NCI-H146 treated with DMSO at 0.1 percent for 48 hours (cell line): ENCODE measurements around the gene CCDC148.

Experiments used
- DNase-seq: peaks from one replicate; lab custom pipeline; 2025; ENCODE audit not compliant: unreplicated experiment; lab: John Stamatoyannopoulos, UW

CCDC148 gene

DNA sequence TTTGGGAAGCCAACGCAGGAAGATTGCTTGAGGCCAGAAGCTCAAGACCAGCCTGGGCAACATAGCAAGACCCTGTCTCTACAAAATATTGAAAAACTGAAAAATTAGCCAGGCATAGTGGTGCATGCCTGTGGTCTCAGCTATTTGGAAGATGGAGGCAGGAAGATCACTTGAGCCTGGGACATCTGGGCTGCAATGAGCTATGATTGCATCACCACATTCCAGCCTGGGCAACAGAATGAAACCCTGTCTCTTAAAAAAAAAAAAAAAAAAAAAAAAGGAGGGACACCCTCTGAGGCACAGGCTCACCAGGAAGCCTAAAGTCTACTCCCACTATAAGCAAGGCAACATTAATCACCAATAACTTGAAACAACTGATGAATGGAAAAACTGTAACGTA, 151.1 kb downstream of the CCDC148 start:
- no peak for DNase-seq

DNA sequence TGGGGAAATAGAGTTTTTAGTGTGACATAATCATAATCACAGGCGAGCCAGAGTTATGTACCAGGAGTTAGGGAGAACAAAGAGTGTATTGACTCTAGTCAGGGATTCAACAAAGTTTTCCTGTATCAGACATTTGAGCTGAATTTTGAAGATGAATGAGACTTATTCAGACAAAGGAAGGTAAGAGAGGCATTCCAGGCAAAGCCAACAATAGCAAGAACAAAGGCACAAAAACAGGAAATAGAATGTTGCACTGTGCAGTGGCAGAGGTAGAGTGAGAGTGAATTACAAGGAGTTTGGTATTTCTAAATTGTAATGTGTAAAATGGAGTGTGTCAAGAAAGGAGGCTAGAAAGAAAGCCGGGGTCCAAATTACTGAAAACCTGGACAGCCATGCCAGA, 156.2 kb downstream of the CCDC148 start:
- DNase-seq: no peak

DNA sequence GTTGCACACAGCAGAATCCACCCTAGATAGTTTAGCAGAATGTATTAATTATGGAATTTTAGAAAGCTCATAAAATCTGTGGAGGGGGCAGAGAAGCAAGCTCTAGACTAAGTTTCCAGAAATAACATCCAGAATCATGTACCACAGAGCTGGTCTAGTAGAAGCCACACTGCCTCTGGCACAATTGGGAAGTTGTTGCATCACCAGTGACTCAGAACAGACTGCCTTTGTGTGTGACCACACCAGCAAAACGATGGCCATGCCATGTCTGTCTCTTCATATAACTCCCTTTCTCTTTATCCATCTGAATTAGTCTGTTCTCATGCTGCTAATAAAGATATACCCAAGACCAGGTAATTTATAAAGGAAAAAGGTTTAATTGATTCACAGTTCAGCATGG, 158.9 kb downstream of the CCDC148 start:
- DNase-seq: no peak

DNA sequence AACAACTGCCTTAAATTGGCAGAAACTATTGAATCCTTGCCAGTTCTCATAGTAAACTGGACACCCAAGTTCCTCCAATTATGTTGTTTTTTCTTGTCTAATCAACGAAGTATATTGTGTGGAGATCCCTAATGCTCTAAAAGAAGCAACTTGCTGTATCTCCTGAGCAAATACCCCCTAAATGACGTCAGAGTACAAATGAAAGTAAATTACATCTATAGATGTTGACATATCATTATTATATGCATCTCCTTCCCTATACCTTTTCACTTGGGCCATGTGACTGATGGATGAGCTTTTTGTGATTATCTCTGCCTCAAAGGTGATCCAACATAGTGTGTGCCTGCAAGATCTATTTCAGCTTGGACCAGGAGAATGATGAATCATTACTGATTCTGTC, 159.4 kb downstream of the CCDC148 start:
- DNase-seq: no peak

- DNase-seq: no peak
Observed at GRCh38 chr2:158293722-158294121, 162.8 kb downstream of the CCDC148 start.

DNA sequence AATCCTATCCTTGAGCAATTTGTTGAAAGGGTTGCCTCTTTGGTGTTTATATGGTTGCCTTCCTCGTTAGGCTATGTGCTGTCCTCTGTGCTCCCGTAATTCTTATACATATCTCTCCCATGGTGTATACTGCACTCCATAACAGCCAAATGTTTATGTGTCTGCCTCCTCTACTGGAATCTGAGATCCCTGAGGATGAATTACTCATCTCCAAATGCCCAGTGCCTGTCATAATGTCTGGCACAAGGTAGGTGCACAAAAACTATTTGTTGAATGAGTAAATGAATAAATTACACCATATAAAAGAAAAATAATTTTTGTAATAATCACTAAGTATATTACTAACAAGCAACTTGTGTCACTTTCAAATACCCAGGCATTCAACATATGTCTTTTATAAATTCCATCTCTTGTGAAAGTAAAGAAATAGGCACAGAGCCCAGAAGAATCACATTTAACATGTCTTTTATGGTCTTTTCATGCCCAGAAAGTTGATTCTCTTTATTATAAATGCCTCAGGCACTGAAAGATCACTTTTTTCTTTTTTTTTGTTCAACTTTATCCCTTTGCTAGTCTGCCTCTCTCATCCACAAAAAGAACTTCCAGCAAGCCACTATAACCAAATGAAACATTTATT, 164.9 kb downstream of the CCDC148 start:
- DNase-seq: no peak

DNA sequence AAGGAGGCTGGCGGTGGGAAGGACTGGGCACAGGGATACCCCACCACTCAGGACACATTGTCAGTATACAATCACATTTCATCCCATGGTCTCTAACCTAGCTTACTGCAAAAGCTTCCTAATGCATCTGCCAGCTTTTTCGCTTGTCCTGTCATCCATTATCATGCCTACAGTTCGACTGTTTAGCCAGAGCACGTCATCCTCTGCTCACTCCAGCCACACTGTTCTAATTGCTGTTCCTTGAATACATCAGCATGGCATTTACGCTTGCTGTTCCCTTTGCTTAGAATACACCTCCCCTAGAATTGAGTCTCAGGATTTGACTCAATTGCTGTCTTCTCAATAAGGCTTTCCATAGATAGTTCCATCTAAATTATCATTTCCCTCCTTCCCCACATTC, 166.3 kb downstream of the CCDC148 start:
- DNase-seq: no peak

DNA sequence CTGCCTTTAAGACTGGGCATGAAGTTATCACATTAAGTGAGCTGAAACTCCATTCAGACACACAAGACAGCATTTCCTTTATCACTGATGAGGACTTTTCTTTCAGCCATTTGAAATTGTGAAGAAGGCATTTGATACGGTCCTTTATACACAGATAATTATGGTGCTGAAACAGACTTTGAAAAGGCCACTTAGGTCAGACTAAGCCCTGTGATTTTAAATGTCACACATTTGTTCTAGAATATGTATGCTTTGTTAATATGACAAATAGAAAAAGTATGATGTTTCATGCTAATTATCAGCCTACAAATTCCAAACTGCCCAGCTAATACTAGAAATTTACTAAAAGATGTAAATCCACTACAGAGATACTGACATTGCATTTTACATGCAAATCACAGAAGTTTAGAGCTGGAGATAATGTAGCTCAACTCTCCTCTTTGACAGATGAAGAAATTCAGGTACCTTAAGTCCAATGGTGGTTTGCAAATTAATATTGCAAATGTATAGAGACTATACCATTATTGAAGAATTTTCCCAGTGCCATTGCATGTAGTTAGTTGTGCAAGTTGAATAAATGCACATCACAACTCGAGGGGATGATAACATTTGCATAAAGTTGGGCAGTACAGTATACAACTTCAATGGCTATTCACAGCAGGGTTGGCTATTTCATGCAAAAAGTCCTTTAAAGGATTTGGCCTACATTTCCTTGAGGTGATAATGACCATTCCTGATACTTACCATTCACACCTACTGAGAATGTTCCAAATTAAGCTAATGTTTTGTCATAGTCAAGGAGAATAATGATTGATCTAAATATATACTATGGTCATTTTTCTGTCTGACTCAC, 179.7 kb downstream of the CCDC148 start:
- no peak for DNase-seq

GRCh38 chr2:158273791-158274190, 182.8 kb downstream of the CCDC148 start:
- no peak for DNase-seq

GRCh38 chr2:158270536-158270935, 186.0 kb downstream of the CCDC148 start:
- no peak for DNase-seq

DNA sequence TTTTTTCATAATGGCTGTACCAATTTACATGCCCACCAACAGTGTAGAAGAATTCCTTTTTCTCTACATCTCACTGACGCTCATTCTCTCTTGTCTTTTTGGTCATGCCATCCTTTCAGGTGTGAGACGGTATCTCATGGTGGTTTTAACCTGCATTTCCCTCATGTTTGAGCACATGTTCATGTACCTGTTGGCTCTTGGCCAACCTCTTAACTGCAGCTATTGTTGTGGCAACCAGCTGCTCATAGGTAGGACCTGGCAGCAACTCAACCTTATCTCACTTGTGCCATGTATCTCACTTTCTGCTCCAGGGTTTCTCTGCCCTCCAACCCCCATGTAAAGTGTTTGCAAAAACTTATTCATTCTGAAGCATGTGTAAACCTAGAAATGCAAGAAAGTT, 187.4 kb downstream of the CCDC148 start:
- DNase-seq: peak; percentile 18

DNA sequence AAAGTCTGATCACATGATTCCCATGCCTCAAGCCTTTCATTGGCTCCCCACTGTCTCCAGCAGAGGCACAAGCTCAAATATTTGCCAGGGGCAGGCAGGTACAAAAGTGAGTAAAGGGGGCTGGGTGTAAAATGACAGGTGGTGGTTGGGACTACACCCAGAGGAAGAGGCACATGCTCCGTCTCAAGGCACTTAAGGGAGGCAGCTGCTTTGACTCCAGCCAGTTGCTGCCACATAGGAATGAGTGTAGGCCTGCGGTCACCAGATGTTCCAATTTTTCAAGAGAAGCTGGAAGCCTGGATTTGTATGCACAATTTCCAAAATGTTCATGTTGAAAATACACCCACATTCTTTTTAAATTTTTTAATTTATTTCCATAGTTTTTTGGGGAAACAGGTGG, 190.4 kb downstream of the CCDC148 start:
- peak; percentile 20 for DNase-seq

DNA sequence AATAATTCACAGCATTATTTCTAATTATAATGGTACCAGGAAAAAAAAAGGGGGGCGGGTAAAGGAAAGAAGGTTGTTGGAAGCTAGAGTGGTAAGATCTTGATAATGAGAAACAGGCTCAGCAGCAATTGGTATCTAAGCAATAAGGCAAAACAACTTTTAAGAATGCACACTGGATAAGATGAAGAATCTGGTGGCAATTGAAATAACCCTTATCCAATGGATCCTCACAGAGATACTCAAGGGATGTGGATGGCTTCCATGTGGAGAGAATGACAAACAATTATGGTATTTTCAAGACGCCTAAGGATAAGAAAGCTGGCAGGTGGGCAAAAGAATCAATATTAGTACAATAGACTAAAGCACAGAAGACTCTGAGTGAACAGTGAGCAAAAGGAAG, 201.3 kb downstream of the CCDC148 start:
- peak; percentile 65 for DNase-seq

- DNase-seq: no peak
Observed at GRCh38 chr2:158253170-158253569, 203.4 kb downstream of the CCDC148 start.

GRCh38 chr2:158251356-158251755, 205.2 kb downstream of the CCDC148 start:
- DNase-seq: no peak

GRCh38 chr2:158243392-158243791, 213.2 kb downstream of the CCDC148 start:
- DNase-seq: no peak

DNA sequence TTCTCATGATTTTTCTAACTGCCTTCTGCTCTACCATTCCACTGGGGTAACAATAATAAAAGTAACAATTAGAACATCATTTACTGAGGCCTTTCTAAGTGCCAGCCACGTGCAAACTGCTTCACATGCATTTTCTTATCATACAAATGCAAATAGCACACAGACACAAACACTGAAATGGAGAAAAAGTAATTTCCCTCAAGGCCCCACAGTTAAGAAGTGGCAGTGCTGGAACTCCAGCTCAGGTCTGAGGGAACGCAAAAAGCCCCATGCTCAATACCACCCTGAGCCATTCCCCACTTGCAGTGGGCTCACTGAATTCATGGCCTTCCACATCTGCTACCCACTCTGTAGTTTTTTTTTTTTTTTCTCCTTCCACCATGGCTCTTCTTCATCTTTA, 214.3 kb downstream of the CCDC148 start:
- no peak for DNase-seq

- no peak for DNase-seq
Observed at GRCh38 chr2:158240975-158241374, 215.6 kb downstream of the CCDC148 start.

DNA sequence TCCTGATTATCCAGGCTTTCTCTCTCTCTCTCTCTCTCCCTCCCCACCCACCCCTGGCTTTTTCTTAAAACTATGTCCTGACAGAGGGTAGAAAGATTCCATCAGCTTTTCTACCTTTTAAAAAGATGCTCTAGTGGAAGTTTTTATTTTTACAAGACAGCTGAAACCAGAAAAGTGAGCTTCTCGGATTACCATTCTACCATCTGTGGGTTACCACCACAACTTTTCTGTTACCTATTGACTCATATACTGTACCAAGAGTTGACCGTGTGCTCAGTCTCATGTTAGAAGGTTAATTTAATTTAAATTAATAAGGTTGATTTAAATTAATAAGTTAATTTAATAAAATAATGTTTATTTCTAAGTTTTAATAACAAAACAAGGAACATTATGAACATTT, 217.3 kb downstream of the CCDC148 start:
- DNase-seq: no peak

GRCh38 chr2:158234497-158234896, 222.1 kb downstream of the CCDC148 start:
- DNase-seq: no peak

DNA sequence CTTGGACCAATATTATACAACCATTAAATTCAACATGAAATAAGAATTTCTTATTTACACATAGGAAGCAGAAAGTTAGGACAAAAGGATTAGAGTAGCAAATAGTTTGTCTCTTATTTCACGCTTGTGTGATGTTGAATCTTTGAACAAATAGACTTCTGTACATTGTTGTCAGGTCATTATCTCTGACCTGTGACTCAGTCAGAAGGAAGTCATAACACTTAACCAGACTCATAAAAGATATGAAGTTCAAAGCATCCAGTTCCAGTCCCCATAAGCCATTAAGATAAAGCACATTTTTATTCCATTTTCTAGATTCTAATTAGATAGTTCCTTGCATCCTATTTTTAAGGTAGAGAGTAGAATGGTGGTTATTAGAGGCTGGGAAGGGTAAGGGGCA, 224.1 kb downstream of the CCDC148 start:
- no peak for DNase-seq

DNA sequence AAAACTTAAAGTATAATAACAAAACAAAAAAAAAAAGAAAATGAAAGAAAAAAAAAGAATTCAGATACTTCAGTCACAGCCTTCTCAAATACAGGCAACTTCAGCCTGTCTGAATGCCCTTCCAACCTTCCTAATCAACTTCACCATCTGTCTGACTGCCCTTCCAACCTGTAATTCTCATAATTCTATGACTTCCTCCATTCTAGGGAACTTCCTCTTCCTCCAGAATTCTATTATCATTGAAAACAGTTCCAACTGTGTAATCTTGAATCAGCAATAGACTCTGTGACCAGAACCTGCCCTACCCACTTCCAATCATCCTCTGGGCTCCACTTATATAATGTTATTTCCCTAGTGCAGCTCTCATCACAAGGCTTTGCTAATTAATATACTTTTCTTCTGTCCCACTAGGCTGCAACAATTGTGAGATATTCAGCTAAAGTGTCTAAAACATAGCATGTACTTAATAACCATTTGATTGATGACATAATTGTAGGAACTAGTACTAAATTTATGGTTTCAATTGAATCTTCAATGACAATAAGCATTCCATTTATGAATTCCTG, 227.5 kb downstream of the CCDC148 start:
- no peak for DNase-seq
